Sciatic nerve (tissue), 2 donors: ENCODE measurements around the gene PDSS2. TPM values are rescaled to one million over a fixed set of nuclear protein-coding genes. Genes with fewer than 3 reads are reported as not detected.
"Not testable (repeated sequence)": the region's sequence is repeated elsewhere in the genome, so short reads cannot be mapped to it uniquely, and the experiment has no call there.

ENCODE experiments used
- ATAC-seq: fragments of 200-7000 bp; cut with Tn5 transposase; one replicate; pipeline ENCODE4 v1.9.1; 2020; ENCODE audit warnings: mild to moderate bottlenecking, moderate library complexity
- DNase-seq: peaks from one replicate; pipeline ENCODE4 v3.0.0-alpha.2; 2020; ENCODE audit warnings: low spot score
- intact Hi-C: fragments of 100-400 bp; cut with DNase I; formaldehyde crosslinking; loops from one replicate; pipeline ENCODE4 v1.14.2; 2022
- total RNA-seq: library from RNA; stranded (reverse); fragmentation: NEBNext Ultra II Directional; extraction: Animal tissue kit (Norgen Biotek cat#: 25700); gene quantifications from one replicate; pipeline ENCODE4 v1.2.1, GENCODE V29; 2021
- donor health status: DM: no; HTN: no; CAD: no.
- donor health status: DM: no; HTN: no; CAD: no.

PDSS2 gene
- total RNA-seq, 1 donor from 2014 or later: 11.9 TPM

DNA sequence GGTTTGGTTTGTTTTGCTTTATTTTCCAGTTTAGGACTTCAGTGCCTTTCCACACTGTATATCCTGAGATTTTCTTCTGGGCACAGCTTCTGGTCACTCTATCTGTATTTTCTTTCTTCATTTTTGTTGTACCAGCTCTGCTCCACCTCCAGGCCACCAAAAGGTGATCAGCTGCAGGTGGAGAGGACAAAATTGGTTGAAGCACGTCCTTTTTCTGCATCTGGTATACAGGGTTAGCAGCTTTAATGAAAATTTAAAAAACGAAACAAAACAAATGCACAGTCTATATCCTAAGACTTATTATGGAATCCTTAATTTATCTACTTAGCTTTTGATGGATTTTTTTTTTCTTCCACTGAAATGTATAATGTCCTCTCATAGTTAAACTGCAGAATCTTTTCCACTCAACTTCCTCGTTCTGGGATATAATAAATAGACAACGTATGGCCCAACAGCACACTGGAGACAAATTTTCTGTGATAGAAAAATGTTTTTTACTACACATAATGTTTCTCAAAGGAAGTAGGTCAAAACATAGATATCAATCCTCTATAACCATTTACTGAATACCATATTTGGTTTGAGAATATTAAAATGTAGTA lies 19.8 kb upstream of the PDSS2 start:
- intact Hi-C loops: no loop called here
- ATAC-seq (no peak), DNase-seq (no peak)

DNA sequence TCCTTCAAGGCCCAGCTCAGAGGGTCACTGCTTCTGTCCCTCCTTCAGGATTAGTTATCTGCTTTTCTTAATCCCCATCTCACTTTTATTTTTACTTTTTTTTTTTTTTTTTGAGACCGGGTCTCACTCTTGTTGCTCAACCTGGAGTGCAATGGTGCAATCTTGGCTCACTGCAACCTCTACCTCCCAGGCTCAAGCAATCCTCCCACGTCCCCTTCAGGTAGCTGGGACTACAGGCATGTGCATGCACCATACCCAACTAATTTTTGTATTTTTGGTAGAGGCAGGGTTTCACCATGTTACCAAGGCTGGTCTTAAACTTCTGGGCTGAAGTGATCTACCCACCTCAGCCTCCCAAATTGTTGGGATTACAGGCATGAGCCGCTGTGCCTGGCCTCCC lies 16.5 kb upstream of the PDSS2 start:
- DNase-seq, ATAC-seq, intact Hi-C loops: not testable (repeated sequence)

DNA sequence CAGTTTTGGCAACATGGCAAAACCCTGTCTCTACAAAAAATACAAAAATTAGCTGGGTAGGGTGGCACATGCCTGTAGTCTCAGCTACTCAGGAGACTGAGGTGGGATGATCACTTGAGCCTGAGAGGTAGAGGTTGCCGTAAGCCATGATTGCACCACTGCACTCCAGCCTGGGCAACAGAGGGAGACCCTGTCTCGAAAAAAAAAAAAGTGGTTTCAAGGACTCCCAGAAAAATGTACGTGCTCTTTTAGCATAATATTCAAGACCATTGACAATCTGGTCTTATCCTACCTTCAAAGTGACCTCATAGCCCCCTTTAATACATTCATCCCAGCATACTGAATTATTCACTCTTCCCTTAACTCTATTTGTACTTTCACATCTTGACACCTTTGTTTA lies 16.0 kb upstream of the PDSS2 start:
- DNase-seq, intact Hi-C loops, ATAC-seq: not testable (repeated sequence)

DNA sequence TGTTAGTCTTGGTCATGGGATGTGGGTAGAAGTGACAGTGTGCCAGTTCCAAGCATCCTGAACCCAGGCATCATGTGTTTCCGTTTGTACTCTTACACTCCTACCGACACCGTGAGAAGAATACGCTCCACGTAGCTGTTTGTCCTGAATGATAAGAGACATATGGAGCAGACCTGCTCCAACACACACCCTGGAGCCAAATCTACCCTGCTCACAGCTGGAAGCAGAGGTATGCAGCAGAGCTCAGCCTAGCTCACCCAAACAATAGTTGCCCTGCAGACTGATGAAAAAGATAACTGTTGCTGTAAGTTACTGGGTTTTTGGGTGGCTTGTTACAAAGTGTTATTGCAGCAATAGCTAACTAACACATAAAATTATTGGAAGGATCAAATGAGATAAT lies 14.3 kb upstream of the PDSS2 start:
- no peak for DNase-seq
- ATAC-seq: no peak
- intact Hi-C loops: no loop called here

DNA sequence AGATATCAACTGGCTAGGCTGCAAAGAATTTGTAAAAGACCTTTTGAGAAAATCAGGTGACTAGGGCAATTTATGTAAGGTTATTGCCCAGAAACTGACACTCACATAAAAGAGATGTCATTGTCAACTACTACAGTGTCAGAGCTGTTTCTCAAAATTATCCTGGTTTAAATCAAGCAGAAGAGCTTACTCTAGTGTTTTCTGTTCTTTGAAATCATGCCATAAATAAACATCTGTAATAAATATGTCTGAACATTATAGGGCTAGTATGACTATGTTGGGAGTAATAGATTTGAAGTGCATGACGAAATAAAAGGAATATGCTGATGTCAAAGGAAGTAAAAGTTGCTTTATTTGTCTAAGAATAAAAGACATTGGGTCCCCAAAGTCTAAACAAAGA lies 11.0 kb upstream of the PDSS2 start:
- intact Hi-C loops: no loop called here
- DNase-seq: no peak
- ATAC-seq: no peak

DNA sequence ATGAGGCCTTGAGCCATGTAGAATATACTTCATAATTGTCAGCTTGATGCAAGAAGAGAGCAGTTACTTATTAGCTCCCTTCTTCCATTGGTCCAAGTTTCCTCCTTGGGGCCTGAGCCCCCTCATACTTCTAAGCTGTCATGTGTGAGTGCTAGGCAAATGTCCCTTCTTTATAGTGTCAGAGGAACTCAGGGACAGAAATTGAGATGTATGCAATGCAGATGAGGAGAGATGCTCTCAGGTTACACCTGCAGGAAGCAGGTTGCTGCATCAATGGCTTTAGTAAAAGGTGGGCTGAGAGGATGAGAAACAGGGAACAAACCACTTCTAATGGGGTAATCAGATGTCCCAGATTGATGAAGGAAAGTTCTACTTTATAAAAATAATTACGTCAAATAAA lies 6.7 kb upstream of the PDSS2 start:
- ATAC-seq (no peak), DNase-seq (no peak)
- intact Hi-C loops: no loop called here

DNA sequence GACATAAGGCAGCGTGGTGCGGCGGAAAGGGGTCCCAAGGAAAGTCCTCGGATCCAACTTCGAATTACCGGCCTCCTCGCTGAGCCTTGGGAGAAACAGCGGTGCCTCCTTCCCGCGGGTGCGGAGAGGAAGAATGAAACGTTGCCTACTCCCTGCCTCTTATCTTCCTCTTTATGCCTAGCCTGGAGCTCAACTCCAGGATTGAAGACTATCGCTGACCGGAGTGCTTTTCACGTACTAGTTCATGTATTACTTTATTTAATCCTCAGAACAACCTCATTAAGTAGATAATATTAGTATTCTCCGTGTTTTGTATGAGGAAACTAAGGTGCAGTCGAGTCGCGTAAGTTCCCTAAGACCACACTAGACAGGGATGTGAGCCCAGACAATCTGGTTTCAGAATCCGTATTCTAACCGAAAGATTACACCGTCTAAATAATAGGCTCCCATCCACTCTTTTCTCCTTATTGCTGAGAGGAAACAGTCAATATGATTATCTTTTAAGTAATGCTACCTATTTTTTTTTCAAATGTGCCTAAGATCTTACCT lies 793 bp upstream of the PDSS2 start:
- peak; percentile 41 for ATAC-seq
- intact Hi-C loops: no loop called here
- DNase-seq: no peak

DNA sequence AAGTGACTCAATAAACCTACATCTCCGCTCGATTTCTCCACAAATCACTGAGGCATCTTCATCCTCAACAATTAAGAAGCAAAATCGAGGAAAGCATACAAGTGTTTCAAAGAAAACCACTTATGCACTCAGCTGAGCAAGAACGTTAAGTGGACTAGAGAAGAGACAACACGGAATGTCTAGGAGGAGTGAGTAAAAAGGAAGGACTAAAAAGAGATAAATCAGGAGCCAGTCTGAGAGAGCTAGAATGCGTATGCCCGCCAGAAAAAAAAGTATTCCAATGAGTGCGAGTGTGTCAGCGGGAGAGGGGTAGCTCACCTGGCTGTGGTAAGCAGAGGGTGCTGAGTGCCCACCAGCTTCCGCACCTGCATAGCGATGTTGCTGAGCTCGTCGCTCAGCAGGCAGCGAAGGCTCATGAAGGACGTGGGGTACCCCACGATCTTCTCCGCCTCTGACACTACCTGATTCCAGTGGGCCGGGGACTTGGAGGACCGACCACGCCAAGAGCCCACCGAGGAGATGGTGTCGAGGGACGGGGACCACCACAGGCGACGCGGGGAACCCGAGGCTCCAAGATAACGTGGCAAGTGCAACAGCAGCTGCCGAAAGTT lies 587 bp downstream of the PDSS2 start:
- intact Hi-C loops: no loop called here
- peak; percentile 1 for ATAC-seq
- DNase-seq: peak; percentile 63

DNA sequence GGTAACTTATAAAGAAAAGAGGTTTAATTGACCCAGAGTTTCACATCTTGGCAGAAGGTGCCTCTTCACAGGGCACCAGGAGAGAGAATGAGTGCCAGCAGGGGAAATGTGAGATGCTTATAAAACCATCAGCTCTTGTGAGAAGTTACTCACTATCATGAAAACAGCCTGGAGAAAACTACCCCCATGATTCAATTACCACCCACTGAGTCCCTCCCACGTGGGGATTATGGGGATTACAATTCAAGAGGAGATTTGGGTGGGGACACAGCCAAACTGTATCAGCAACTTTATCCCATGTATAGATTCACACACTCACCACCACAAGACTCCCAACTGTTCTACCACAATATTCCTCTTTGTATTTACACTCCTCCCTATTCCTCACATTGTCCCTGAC lies 10.6 kb downstream of the PDSS2 start:
- DNase-seq (no peak), ATAC-seq (no peak)
- intact Hi-C loops: no loop called here

DNA sequence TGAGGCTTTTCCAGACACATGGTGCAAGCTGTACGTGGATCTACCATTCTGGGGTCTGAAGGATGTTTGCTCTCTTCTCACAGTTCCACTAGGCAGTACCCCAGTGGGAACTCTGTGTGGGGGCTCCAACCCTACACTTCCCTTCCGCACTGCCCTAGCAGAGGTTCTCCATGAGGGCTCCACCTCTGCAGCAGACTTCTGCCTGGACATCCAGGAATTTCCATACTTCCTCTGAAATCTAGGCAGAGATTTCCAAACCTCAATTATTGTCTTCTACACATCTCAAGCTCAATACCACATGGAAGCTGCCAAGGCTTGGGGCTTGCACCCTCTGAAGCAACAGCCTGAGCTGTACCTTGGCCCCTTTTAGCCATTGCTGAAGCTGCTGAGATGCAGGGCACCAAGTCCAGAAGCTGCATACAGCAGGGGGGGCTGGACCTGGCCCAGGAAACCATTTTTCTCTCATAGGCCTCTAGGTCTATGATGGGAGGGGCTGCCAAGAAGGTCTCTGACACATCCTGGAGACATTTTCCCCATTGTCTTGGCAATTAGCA lies 11.6 kb downstream of the PDSS2 start:
- intact Hi-C loops: no loop called here
- DNase-seq (no peak), ATAC-seq (no peak)

DNA sequence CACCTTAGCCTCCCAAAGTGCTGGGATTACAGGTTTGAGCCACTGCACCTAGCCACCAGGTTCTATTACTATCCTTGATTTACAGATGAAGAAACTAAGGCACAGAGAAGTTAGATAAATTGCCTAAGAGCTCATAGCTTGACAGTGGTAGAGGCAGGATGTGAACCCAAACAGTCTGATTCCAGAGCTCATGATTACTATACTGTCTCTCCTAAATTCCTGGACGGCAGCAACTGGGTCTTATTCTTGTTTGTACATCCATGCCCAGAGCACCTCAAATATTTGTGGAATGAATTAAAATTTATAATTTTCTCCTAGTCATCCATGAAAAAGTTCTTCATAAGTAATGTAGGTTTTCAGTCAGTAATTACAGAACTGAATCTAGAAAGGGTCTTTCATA lies 15.1 kb downstream of the PDSS2 start:
- ATAC-seq (no peak), DNase-seq (no peak)
- intact Hi-C loops: no loop called here

DNA sequence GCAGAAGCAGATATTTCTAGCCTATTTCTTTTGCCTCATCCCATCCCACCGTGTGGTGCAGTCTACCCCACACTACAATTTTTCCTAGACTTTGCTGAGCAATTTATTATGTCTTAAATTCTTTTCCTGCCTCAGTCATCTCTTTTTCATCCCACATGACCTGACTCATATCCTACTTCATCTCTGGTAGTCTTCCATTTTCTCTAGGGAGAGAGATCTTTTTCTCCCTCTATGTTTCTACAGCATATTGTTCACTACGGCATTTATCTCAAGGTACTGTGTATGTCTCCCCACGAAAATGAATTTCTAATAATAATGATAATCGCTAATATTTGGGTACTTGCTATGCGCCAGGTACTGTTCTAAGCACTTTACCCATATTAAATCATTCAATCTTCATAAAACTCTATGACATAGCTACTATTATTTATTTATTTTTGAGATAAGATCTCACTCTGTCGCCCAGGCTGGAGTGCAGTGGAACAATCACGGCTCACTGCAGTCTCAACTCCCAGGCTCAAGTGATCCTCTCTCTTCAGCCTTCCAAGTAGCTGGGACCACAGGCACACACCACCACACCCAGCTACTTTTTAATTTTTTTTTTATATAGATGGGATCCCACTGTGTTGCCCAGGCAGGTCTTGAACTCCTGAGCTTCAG lies 15.6 kb downstream of the PDSS2 start:
- no peak for DNase-seq
- no peak for ATAC-seq
- intact Hi-C loops: no loop called here

DNA sequence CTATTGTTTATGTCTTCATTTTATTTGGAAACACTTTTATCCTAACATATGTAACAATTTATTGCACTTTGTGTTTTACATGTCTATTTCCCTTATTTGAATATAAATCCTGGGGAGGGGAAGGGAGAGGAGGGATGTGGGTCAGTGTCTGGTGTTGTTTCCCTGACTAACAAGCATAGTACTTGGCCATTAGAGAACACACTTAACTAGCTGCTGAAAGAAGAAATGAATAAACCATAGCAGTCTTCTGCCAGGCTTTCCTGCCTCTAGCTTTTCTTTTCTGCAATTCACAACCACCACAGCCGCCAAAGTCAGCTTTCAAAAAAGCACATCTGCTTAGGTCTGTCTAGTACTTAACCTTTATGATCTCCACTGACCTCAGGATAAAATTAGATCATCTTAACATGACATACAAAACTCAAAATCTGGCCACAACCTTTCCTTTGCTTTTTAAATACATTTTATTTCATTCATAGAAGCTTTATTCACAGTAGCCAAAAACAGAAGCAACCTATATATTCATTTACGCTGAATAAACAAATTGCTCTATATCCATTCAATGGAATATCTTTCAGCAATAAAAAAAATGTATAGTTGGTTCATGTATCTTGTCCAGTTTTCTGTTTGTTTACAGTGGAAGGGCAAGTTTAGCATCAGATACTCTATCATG lies 16.3 kb downstream of the PDSS2 start:
- intact Hi-C loops: no loop called here
- ATAC-seq (no peak), DNase-seq (no peak)

DNA sequence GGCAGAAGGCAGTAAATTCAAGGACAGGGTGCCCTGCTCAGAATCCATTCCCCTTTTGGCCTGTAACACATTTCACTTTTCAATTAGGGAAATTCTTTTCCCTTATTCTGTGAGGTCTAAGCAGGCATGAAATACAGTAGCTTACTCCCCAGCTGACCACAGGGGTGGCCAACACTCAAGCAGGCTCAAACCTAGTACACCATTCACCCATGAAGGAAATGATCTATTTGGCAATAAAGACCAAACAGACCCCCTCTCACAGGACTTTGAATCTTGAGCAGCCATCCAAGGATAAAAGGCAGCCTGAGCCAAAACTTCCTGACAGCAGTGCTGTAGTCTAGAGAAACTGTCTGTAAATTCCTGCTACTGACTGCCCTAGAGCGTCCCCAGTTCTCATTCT lies 17.7 kb downstream of the PDSS2 start:
- ATAC-seq: no peak
- intact Hi-C loops: no loop called here
- no peak for DNase-seq

DNA sequence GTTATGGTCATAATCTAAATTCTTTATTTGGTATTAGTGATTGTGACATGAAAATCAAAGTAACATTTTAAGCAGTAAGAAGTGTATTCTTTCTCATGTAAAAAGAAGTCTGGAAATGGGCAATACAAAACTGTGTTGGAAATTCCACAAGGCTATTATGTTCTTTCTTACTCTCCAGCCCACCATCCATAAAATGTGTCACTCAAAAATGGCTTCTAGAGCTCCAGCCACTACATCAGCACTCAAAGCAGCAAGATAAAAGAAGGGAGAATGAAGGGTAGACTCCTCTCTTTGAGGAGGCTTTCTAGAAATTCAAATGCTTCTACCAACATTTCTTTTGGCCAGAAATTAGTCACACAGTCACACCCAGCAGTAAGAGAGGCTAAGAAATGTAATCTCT lies 18.4 kb downstream of the PDSS2 start:
- no peak for DNase-seq
- intact Hi-C loops: no loop called here
- ATAC-seq: no peak

DNA sequence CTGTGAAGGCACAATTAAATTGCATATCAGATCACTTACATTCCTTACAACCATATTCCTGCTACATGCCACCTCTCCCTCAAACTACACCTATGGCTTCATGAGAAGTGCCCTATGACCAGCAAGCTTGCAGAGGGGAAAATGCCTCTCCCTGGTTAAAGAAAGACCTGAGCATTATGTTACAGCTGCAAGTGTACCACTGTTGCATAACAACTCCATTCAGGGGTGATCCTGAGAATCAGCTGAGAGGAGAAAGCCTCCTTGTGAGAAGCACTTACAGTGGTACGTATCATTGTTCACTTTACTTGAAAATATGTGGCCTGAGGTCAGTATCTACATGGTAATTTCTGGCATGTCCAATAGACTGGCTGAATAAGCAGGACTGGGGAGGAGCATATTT lies 20.0 kb downstream of the PDSS2 start:
- no peak for ATAC-seq
- no peak for DNase-seq
- intact Hi-C loops: no loop called here

DNA sequence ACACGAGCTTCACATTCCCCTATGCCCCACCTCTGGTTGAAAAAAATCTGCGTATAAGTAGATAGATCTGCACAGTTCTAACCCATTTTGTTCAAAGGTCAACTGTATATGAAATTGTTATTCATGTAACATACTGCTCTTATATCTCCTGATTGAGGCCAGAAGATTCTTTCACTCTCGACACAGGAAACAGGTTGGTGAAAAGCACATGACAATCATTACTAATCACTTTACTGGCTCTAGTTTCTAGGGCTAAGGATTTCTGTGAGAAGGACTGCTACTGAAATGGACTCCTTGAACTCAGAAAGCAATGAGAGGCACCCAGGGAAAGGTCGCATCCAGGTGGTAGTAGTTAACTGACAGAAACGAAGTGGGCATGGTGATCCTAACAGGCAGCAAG lies 21.7 kb downstream of the PDSS2 start:
- DNase-seq: no peak
- intact Hi-C loops: no loop called here
- ATAC-seq: no peak

DNA sequence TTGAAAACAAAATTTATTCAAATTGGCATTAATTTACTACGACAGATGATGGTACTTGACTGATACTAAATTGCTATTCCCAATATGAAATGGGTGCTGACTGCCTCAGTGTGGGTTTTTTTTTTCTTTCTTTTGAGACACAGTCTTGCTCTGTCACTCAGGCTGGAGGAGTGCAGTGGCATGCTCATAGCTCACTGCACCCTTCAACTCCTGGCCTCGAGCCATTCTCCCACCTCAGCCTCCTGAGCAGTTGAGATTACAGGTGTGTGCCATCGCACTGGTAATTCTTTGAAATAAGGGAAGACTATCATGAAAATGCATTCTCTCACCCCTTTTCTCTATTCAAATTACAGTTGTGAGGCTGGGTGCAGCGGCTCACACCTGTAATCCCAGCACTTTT lies 22.5 kb downstream of the PDSS2 start:
- DNase-seq (no peak), ATAC-seq (no peak)
- intact Hi-C loops: no loop called here

DNA sequence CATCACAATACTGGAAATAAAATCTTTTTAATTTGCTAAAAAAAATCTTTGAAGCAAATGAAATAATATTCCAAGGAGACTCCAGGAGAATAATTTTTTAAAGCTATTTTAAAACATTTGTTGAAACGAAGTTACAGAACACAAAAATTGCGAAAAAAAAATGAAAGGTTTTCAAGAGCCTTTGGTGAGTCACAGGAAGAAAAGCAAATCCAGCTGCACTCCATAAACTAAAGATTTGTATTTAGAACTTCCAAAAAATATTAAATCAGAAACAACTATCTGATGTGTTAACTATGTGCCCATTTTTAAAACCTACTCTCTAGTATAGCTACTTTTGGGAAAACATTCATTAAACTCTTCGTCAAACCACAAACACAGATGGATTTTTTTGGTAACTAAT lies 23.6 kb downstream of the PDSS2 start:
- ATAC-seq (no peak), DNase-seq (no peak)
- intact Hi-C loops: no loop called here

DNA sequence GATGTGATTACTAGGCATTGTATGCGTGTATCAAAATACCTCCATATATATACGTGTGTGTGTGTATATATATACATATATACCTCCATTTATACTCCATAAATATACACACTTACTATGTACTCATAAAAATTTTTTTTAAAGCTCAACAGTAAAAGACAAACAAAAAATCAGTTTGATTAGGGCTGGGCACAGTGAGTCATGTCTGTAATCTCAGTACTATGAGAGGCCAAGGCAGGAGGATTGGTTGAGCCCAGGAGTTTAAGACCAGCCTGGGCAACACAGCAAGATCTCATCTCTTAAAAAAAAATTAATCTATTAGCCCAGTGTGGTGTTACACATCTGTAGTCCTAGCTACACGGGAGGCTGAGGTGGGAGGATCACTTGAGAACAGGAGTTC lies 24.6 kb downstream of the PDSS2 start:
- no peak for ATAC-seq
- intact Hi-C loops: no loop called here
- DNase-seq: no peak
